ENCODE results near the gene CPSF6. TPM values are rescaled to one million over a fixed set of nuclear protein-coding genes. Genes with fewer than 3 reads are reported as not detected.
A peak's percentile ranks its signal among the peaks of the same experiment; 100 is the strongest.

The CPSF6 gene
- total RNA-seq, 1 donor from 2014 or later = 29.2 TPM

DNA sequence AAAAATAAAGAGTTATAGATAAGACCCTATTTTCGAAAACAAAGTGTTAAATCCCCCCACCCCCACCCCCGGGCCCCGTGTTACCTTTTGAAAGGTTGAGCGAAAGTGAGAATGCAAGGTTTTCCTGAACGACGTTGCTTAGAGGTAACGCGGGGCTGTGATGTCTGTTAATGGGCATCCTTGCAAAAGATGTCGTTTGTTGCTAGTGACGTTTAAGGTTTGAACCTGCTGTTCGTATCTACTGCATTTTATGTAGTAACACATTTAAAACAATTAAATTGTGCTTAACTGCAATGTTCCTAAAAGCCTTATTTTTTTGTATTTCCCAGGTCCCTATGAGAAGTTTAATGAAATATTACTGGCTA is 1.2 kb downstream of the CPSF6 start:
- intact Hi-C loops (cut with DNase I) = no loop called here
- Histone ChIP-seq H3K36me3 (no peaks in the 10 kb centered on the region), H3K27ac (peak overlapping the region in 1 of 2 donors; percentile 90), H3K4me1 (peaks cover 0 to 19% of the 10 kb centered on the region in 2 donors), H3K4me3 (peak overlapping the region; percentile 92 to 93), H3K27me3 (no peaks in the 10 kb centered on the region), H3K9me3 (no peaks in the 10 kb centered on the region)
- TF ChIP-seq CTCF (IDR thresholded peaks at IDR 0.05) = no peak
- no peak for DNase-seq (ENCODE audit: low spot score in 2 of 2)

DNA sequence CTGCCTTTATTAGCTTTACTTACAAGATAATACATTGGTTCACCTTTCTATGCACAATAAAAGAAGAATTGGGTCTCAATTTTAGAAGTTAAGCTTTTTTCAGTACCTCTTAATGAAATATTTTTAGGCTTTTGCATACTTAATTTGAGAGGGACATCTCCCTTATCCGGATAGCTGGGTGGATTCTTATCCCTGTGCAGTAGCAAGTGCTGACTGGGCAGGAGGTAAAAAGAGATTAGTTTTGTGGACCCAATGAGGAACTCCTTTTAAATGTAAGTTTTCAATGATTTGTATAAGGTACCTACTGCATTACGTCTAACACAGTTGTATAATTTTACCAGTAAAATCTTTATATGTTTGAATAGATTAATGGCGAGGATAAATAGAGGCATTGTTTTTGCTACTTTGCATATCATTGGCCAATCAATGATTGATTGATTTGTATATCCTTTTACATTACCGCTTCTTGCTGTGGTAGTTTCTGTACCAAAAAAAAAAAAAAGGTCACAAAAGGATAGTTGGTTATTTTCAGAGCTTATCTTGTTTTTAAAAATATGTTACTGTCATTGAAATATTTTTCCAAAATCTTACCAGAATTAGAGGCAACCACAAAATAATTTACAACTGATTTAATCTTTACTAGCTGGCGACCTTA is 2.2 kb downstream of the CPSF6 start:
- no peaks in the 10 kb centered on the region for H3K27me3 ChIP-seq
- no peak for TF ChIP-seq CTCF (IDR thresholded peaks at IDR 0.05)
- H3K9me3 ChIP-seq = no peaks in the 10 kb centered on the region
- DNase-seq (ENCODE audit: low spot score in 2 of 2) = no peak
- intact Hi-C loops (cut with DNase I) = no loop called here
- H3K36me3 ChIP-seq = no peaks in the 10 kb centered on the region
- H3K4me1 ChIP-seq = peaks cover 0 to 19% of the 10 kb centered on the region in 2 donors
- peak overlapping the region; percentile 92 to 93 for H3K4me3 ChIP-seq
- H3K27ac ChIP-seq = no peak overlapping the region

GRCh38 chr12:69243099-69244084 is 4.0 kb downstream of the CPSF6 start:
- intact Hi-C loops (cut with DNase I) = no loop called here
- no peak overlapping the region for H3K27ac ChIP-seq

GRCh38 chr12:69247268-69248018 is 8.1 kb downstream of the CPSF6 start:
- H3K27me3 ChIP-seq = no peaks in the 10 kb centered on the region
- no peaks in the 10 kb centered on the region for H3K36me3 ChIP-seq
- DNase-seq (ENCODE audit: low spot score in 2 of 2) = no peak
- intact Hi-C loops (cut with DNase I) = no loop called here
- H3K4me1 ChIP-seq = peaks cover 0 to 17% of the 10 kb centered on the region in 2 donors
- no peaks in the 10 kb centered on the region for H3K9me3 ChIP-seq
- TF ChIP-seq CTCF (IDR thresholded peaks at IDR 0.05) = no peak
- H3K4me3 ChIP-seq = no peak overlapping the region
- no peak overlapping the region for H3K27ac ChIP-seq

More at GRCh38 chr12:69243099-69244084, 4.0 kb downstream of the CPSF6 start:
- no peaks in the 10 kb centered on the region for H3K27me3 ChIP-seq
- no peak for TF ChIP-seq CTCF (IDR thresholded peaks at IDR 0.05)
- H3K4me3 ChIP-seq = no peak overlapping the region
- H3K4me1 ChIP-seq = peaks cover 0 to 25% of the 10 kb centered on the region in 2 donors
- no peaks in the 10 kb centered on the region for H3K36me3 ChIP-seq
- no peaks in the 10 kb centered on the region for H3K9me3 ChIP-seq
- no peak for DNase-seq (ENCODE audit: low spot score in 2 of 2)

- Histone ChIP-seq H3K9me3 (no peaks in the 10 kb centered on the region), H3K36me3 (peaks cover 17 to 19% of the 10 kb centered on the region in 2 donors), H3K4me1 (peaks cover 0 to 9% of the 10 kb centered on the region in 2 donors), H3K27me3 (no peaks in the 10 kb centered on the region), H3K4me3 (no peak overlapping the region), H3K27ac (no peak overlapping the region)
- DNase-seq (ENCODE audit: low spot score in 2 of 2) = no peak
- intact Hi-C loops (cut with DNase I) = no loop called here
- TF ChIP-seq CTCF (IDR thresholded peaks at IDR 0.05) = no peak
Measured at GRCh38 chr12:69252033-69252432, 12.7 kb downstream of the CPSF6 start.
